HAP-1 (cell line): ENCODE data around the gene PRKAR2B.

ENCODE experiments used
- DNase-seq, 2 experiments: peaks; one replicate each; pipeline ENCODE4 v3.0.0-alpha.2; 2016 to 2020; ENCODE audit warnings: low spot score in 2 of 2
- H3K27me3 ChIP-seq: fragments of 250-450 bp; sonication (Bioruptor Pico); 2 replicates; pipeline ENCODE4 v1.5.1; 2020; ENCODE audit warnings: low read depth, mild to moderate bottlenecking, moderate library complexity
- H3K36me3 ChIP-seq: fragments of 250-450 bp; sonication (Bioruptor Pico); replicated peaks from 2 replicates; pipeline ENCODE4 v1.5.1; 2020; ENCODE audit warnings: mild to moderate bottlenecking
- H3K4me1 ChIP-seq: fragments of 250-450 bp; sonication (Bioruptor Pico); 2 replicates; pipeline ENCODE4 v1.5.1; 2020; ENCODE audit warnings: mild to moderate bottlenecking
- H3K4me3 ChIP-seq: fragments of 250-450 bp; sonication (Bioruptor Pico); 2 replicates; pipeline ENCODE4 v1.5.1; 2020; ENCODE audit warnings: mild to moderate bottlenecking, moderate library complexity
- H3K9me3 ChIP-seq: fragments of 250-450 bp; sonication (Bioruptor Pico); 2 replicates; pipeline ENCODE4 v1.5.1; 2020; ENCODE audit warnings: mild to moderate bottlenecking, moderate library complexity
- in situ Hi-C: fragments of 300-500 bp; cut with MboI; formaldehyde crosslinking; loops from 3 replicates; pipeline ENCODE4 v1.14.3; 2020; ENCODE audit warnings: low sequenced_read_pairs, inconsistent platforms, mixed read lengths

The PRKAR2B gene

DNA sequence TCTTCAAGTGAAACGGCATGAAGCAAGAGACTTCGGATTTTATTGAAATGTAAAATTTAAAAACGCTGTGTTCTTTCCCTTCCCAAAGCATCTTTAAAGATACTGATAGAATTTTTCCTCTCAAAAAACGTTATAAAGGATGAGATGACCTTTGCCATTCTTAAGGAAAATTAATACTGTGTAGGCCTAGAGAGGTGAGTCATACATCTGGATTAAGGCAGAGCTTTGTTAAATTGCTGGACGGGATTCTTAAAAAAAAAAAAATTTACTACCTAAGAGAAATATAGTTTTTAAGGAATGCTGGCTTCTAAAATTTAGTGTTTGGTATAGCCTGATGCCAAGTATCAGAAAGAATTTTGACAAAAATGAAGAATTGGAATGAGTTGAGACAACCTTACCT, 118.0 kb downstream of the PRKAR2B start:
- in situ Hi-C loops, result no loop called here
- Histone ChIP-seq H3K27me3 (no peaks in the 10 kb centered on the region), H3K4me3 (no peak overlapping the region), H3K36me3 (no peaks in the 10 kb centered on the region; the same call in 1 of the 2 replicates), H3K9me3 (no peaks in the 10 kb centered on the region), H3K4me1 (peaks cover 3% of the 10 kb centered on the region)
- DNase-seq, result no peak

DNA sequence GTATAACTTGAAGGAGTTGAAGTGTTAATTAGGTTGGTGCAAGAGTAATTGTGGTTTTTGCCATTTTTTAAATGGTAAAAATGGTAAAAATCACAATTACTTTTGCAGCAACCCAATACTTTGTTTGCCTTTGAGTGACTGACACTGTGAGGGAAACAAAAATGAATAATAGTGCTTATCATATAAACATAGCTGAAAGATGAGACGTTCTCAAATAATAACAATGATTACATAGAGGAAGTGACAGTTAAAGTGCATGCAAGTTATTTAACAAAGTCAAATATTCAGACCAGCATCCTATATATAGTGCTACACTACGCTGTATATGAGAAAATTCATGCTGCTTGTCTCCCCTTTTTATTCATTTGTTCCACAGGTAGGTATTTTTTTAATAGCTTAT, 119.6 kb downstream of the PRKAR2B start:
- H3K36me3 ChIP-seq, result no peaks in the 10 kb centered on the region
- in situ Hi-C loops, result no loop called here
- DNase-seq, result no peak
- H3K27me3 ChIP-seq, result no peaks in the 10 kb centered on the region
- H3K9me3 ChIP-seq, result no peaks in the 10 kb centered on the region
- H3K4me1 ChIP-seq, result peaks cover 3% of the 10 kb centered on the region
- no peak overlapping the region for H3K4me3 ChIP-seq

DNA sequence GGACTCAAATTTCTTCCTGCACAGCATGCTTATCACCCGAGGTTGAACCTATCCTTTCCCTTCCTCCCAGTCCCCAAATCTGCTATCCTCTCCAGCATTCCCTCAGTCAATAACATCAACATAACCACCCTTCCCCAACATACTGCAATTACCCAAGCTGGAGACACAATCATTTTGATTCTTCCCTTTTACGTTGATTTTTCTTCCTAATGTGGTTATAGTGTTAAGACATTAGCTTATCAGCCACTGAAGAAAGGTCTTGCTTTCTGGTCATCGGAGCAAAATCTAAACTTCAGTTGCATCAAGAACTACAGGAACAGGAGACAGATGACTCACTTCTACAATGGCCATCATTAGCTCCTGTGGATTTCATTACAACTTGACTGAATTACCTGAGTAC, 120.8 kb downstream of the PRKAR2B start:
- Histone ChIP-seq H3K4me3 (no peak overlapping the region), H3K4me1 (peaks cover 3% of the 10 kb centered on the region), H3K36me3 (no peaks in the 10 kb centered on the region), H3K27me3 (no peaks in the 10 kb centered on the region), H3K9me3 (no peaks in the 10 kb centered on the region)
- in situ Hi-C loops, result no loop called here
- no peak for DNase-seq

DNA sequence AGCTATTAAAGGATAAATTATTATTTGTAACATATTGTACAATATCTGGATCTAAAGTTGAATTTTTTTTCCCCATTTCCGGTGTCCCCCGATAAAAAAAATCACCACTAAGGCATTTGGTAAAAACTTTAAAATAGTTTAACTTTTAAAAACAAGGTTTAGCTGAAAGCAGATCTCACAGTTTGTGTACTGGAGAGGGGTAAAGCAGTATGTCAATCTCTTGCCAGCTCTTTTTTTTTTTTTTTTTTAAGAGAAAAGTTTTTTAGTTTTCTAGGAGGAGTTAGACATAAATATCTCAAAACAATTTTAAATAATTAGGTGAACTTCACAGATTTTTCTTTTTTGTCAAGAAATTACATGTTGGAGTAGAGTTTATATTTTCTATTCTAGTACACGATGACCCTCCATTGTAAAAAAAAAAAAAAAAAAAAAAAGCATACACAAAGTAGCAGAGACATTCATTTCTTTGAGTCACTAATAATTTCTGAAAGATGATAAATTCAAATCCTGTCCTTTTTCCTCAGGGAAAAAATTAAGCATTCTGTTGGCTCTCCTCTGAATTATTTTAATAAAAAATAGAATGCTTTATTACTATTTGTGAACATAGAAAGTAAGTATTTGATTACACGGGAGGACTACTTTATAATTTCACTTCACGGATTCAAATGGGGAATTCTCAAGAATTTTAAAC, 122.4 kb downstream of the PRKAR2B start:
- in situ Hi-C loops, result no loop called here
- Histone ChIP-seq H3K9me3 (no peaks in the 10 kb centered on the region), H3K27me3 (no peaks in the 10 kb centered on the region), H3K4me3 (peak overlapping the region; percentile 33), H3K36me3 (no peaks in the 10 kb centered on the region), H3K4me1 (peaks cover 3% of the 10 kb centered on the region)
- DNase-seq, result no peak

DNA sequence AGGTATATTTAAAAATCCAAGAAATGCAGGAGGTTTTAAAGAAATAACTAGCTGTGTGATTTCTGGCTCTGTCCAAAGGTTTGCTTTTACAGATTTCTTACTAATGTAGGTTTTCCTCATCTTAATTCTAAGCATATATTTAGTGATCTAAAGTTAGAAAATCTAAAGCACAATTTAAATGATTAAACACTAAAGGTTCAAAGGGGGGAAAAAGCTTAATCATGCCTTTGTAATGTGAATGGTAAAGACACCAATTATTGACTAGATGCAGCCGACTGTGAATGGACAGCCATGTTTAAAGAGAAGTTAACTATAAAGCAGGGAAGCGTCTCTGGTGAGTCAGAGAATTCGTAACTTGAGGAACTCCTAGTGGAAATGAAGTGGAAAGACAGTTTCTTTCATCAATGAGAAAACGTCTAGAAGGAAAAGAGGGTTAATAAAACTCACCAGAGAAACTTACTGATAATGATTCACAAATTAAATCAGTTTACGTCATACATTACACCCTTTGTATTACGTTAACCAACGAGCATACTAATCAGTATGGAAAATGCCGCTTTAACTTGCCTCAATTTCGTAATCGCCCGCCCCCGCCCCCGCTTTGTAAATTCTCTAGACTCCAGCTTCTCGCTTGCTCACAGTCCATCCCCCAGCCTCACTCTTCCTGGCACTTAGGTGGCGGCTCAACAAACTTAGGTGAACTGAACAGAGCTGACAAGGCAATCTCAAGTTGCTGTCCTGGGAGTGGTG, 123.2 kb downstream of the PRKAR2B start:
- Histone ChIP-seq H3K4me1 (peaks cover 5% of the 10 kb centered on the region), H3K4me3 (peak overlapping the region; percentile 33), H3K9me3 (no peaks in the 10 kb centered on the region), H3K27me3 (no peaks in the 10 kb centered on the region), H3K36me3 (no peaks in the 10 kb centered on the region)
- in situ Hi-C loops, result no loop called here
- DNase-seq, result peak; percentile 41 to 88

DNA sequence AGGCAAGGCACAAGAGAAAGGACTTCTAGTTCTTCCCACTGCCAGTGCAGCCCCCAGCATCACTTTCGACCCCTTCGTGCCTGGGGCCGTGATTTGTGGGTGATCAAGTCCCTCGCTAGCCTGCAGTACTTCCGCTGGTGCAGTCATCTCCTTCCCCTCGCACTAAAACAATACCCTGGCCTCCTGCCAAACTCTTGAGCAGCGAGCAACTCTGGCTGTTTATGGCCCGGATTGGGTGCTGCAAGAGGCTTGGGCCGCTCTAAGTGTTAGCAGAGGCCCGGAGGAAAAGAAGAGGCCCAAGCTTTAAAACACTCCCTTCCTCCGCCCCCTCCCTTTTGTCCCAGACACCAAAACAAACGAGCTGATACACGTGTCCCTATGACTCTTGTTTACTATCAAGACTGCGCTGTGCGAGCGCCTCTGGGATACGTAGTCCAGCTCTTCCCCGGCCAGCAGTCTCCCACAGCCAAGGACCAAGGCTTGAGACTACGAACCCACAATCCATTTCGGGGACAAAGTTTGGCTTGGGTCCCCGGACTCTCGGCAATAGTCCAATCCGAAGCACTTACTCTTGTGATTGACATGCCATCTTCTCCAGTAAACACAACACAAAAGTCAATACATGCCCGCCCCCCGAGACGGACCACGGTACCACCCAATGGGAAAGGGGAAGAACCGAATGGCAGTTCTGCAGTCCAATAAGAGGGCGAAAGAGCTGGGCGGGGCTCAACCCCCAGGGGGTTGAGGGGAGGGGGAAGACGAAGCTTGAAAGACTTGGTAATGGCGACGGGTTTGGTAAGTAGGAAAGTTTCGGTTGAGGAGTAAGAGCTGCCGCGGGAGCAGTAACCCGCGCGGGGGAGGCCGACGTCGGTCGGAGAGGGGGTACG, 124.0 kb downstream of the PRKAR2B start, which contains the start of gene HBP1:
Gene HBP1 (plus strand): TSS at position 771 of the 887 bp plus-strand sequence. CDS start 10,891 bp downstream, outside the sequence.
- no peaks in the 10 kb centered on the region for H3K27me3 ChIP-seq
- H3K36me3 ChIP-seq, result no peaks in the 10 kb centered on the region
- peak within 1 kb of the TSS; percentile 72 for H3K4me3 ChIP-seq
- H3K9me3 ChIP-seq, result no peaks in the 10 kb centered on the region
- in situ Hi-C loops, result no loop called here
- DNase-seq, result peak; percentile 98 to 99
- H3K4me1 ChIP-seq, result peaks cover 12% of the 10 kb centered on the region

DNA sequence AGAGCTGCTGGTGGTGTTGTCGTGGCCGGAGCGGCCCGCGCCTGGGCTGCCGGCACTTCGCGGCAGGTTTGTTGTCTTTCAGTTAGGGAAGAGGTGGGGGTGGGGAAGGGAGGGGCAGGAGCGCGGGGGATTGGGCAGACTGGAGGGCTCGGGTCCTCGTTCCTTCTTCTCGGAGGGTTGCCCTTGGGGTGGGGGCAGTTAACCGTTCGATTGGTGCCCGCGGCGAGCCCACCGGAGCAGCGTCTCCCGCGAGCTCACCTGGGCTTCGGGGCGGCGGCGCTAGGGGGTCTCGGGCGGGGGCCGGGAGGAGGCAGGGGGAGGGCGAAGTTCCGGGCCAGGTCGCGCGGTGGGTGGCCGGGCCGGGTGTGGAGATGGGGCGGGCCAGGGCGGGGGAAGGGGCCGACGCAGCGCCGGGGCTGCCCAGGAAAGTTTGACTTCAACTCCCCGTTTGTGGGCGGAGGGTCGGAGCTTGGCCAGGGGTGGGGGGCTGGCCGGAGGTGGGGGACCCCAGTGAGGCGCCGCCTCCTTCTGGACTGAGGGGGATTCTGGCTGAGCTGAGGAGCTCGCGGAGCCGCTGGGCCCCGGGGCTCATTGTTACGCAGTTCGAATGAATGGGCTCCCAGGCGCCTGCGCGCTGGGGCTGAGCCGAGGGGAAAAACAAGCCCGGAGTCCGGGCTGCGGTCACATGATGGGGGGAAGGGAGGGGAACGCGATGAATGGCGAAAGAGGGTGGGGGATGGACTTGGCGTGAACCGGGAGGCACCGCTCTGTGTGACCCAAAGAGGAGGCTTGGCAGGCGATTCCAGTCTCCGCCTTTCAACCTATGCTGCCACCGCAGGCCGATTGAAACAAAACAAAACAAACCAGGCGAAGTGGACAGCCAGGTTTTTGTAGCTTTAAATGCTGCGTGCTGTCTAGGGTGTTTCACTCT, 124.9 kb downstream of the PRKAR2B start:
- in situ Hi-C loops, result no loop called here
- peak; percentile 90 to 97 for DNase-seq
- peak overlapping the region; percentile 72 for H3K4me3 ChIP-seq
- H3K27me3 ChIP-seq, result no peaks in the 10 kb centered on the region
- H3K9me3 ChIP-seq, result no peaks in the 10 kb centered on the region
- H3K4me1 ChIP-seq, result peaks cover 17% of the 10 kb centered on the region
- H3K36me3 ChIP-seq, result no peaks in the 10 kb centered on the region

DNA sequence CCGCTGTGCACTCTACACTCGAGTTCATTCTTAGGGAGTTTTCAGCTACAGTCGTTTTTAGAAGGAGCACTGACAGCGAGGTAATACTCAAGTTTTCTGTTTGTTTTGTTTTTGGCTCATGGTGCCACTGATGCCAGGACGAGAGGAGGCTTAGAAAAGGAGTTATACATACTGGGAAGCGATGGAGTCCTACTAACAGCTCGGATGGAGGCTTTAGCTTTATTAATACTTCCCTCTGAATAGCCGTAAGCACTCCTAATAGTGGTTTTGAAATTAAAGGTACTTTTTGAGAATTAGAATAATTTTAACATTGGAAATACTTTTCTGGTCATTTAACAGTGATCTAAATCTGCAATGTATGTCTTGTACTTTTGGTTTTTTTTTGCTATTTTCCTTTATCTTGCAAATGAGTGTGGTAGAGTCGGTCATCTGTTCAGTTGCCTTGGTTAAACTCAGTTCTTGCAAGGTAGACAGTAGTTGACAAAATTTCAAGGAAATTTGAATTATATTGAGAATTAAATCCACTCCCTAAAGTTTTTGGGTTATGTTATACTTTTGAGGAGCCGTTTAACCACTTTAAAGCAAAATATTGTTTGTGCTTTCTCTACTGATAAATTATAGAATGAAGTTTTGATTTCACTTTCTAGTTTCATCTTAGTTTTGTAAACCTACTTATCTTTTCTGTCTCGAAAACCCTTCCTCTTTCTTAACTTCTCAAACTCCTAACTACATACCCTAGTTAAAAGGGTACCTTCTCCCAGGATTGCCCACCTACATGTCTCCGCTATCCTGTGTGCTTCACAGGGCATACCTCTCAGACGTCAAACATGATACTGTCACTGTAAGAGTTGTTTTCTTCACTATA, 125.8 kb downstream of the PRKAR2B start:
- no peaks in the 10 kb centered on the region for H3K27me3 ChIP-seq
- no peaks in the 10 kb centered on the region for H3K36me3 ChIP-seq
- in situ Hi-C loops, result no loop called here
- H3K9me3 ChIP-seq, result no peaks in the 10 kb centered on the region
- peak overlapping the region; percentile 72 for H3K4me3 ChIP-seq
- DNase-seq, result no peak
- peaks cover 17% of the 10 kb centered on the region for H3K4me1 ChIP-seq

DNA sequence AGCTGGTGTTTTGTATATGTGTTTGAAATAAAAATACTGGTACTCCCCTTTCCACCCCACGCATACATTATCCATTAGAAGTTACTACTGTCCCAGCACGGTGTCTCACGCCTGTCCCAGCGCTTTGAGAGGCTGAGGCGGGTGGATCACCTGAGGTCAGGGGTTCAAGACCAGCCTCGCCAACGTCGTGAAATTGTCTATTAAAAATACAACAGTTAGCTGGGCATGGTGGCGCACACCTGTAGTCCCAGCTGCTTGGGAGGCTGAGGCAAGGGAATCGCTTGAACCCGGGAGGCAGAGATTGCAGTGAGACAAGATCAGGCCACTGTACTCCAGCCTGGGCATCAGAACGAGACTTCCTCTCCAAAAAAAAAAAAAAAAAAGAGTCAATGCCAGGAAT, 127.0 kb downstream of the PRKAR2B start:
- Histone ChIP-seq H3K9me3 (no peaks in the 10 kb centered on the region), H3K4me3 (no peak overlapping the region), H3K4me1 (peaks cover 17% of the 10 kb centered on the region), H3K27me3 (no peaks in the 10 kb centered on the region), H3K36me3 (no peaks in the 10 kb centered on the region)
- in situ Hi-C loops, result no loop called here
- DNase-seq, result no peak

DNA sequence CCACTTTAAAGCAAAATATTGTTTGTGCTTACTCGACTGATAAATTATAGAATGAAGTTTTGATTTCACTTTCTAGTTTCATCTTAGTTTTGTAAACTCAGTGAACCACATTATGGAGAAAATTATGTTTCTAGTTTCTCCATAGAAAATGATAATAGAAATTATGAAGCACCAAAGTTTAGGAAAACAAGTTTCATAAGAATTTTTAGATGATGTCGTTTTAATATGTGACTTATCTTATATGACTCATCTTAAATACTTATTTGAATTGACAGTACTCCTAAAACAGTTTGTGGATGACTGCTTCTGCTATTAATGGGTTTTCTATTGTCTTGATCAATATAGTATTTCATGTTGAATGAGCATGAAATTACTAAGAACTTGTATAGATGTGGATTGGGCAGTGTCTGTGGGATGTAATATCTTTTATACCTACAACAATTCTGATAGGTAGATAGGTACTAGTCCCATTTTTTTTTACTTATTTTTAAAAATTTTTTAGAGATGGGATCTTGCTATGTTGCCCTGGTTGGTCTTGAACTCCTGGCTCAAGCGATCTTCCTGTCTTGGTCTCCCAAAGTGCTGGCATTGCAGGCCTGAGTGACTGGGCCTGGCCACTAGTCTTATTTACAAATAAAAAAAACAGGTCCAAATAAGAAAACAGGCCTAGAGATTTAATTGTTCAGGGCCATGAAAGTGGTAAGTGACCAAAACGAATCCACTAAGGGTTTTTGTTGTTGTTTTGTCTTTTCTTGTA, 127.9 kb downstream of the PRKAR2B start:
- no peak overlapping the region for H3K4me3 ChIP-seq
- in situ Hi-C loops, result no loop called here
- no peak for DNase-seq
- no peaks in the 10 kb centered on the region for H3K36me3 ChIP-seq
- peaks cover 14% of the 10 kb centered on the region for H3K4me1 ChIP-seq
- H3K9me3 ChIP-seq, result no peaks in the 10 kb centered on the region
- H3K27me3 ChIP-seq, result no peaks in the 10 kb centered on the region

DNA sequence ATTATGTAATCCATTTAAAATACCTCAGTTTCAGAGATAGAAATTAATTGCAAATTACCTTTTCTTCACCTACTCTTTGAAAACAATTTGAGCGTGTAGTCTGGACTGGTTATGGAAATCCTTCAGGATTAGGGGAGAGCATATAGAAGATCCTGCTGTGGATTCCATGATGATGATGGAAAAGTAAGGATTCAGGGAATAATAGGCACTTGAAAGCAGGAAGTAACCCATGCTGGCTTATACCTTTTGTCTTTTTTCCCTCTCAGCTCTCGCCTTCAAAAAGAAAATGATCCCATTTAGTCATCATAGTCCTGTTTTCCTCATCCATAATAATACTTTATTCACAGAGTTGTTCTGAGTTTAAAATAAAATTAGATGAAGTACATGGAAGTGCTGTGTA, 128.7 kb downstream of the PRKAR2B start:
- Histone ChIP-seq H3K27me3 (no peaks in the 10 kb centered on the region), H3K4me1 (peaks cover 14% of the 10 kb centered on the region), H3K9me3 (no peaks in the 10 kb centered on the region), H3K36me3 (no peaks in the 10 kb centered on the region), H3K4me3 (no peak overlapping the region)
- DNase-seq, result peak in 1 of 2 experiments; percentile 25
- in situ Hi-C loops, result no loop called here
